HG03565 (cell line): Measurements from ENCODE around the gene TMEM63A.
"Not testable (repeated sequence)": the region's sequence is repeated elsewhere in the genome, so short reads cannot be mapped to it uniquely, and the experiment has no call there.

Experiments
- ATAC-seq: cut with Tn5 transposase; IDR thresholded peaks from one replicate; pipeline ENCODE4 v1.9.1; 2021; ENCODE audit warnings: mild to moderate bottlenecking, moderate library complexity; ENCODE audit not compliant: unreplicated experiment

TMEM63A gene

GRCh38 chr1:225881959-225882693 is at the start of gene TMEM63A:
Gene TMEM63A (minus strand): TSS chr1:225882380. CDS start chr1:225877580, 4,800 bp downstream.
- peak; percentile 70 for ATAC-seq

GRCh38 chr1:225931270-225932136 is 49.3 kb upstream of the TMEM63A start:
- ATAC-seq, result no peak

- ATAC-seq, result no peak
Observed at GRCh38 chr1:225930566-225930965, 48.4 kb upstream of the TMEM63A start.

- not testable (repeated sequence) for ATAC-seq
Observed at GRCh38 chr1:225929462-225929861, 47.3 kb upstream of the TMEM63A start.

- ATAC-seq, result no peak
Observed at GRCh38 chr1:225928186-225929175, 46.3 kb upstream of the TMEM63A start.

- no peak for ATAC-seq
Observed at GRCh38 chr1:225926551-225927113, 44.5 kb upstream of the TMEM63A start.

- peak; percentile 97 for ATAC-seq
Observed at GRCh38 chr1:225923692-225924555, 41.7 kb upstream of the TMEM63A start, which contains the start of gene PYCR2. Gene PYCR2 (minus strand): TSS chr1:225924250. CDS start chr1:225924110, 140 bp downstream.

- no peak for ATAC-seq
Observed at GRCh38 chr1:225923381-225923691, 41.2 kb upstream of the TMEM63A start.

GRCh38 chr1:225921734-225922709 is 39.8 kb upstream of the TMEM63A start:
- ATAC-seq, result no peak

- no peak for ATAC-seq
Observed at GRCh38 chr1:225919906-225920305, 37.7 kb upstream of the TMEM63A start.

GRCh38 chr1:225918280-225918679 is 36.1 kb upstream of the TMEM63A start:
- no peak for ATAC-seq

GRCh38 chr1:225917536-225917935 is 35.4 kb upstream of the TMEM63A start:
- no peak for ATAC-seq

GRCh38 chr1:225917101-225917500 is 34.9 kb upstream of the TMEM63A start:
- no peak for ATAC-seq

- no peak for ATAC-seq
Observed at GRCh38 chr1:225915538-225915991, 33.4 kb upstream of the TMEM63A start.

GRCh38 chr1:225914947-225915346 is 32.8 kb upstream of the TMEM63A start:
- no peak for ATAC-seq

GRCh38 chr1:225914391-225914790 is 32.2 kb upstream of the TMEM63A start:
- no peak for ATAC-seq

GRCh38 chr1:225911191-225912130 is 29.3 kb upstream of the TMEM63A start:
- peak; percentile 42 for ATAC-seq
